ENCODE data around the gene CBX5. TPM values are rescaled to one million over a fixed set of nuclear protein-coding genes. Genes with fewer than 3 reads are reported as not detected.

The CBX5 gene
- total and polyA plus RNA-seq, 9 of the 15 experiments (the other 6 are each of a cell fraction or from before 2014, with no cell fraction given), result 32.6 to 102 (median 59.2) TPM

DNA sequence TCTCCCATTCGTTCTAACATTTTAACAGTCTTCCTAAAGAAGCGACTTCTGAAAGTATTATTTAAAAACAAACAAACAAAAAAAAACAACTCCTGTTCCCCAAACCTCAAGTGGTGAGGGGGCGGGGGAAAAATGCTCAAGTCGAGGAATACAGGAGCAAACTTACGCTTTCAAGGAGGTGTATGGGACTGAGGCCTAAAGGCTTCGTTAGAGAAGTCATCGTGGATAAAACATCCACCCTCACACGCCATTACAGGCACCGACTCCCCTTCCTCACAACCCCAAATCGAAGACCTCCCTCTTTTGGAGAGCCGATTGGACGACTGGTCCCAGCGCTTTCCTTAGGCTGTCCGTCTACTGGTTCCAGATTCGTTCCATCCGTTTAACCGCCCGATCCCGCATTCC, 693 bp downstream of the CBX5 start (continued):
- TF ChIP-seq ZNF407 (IDR thresholded peaks at IDR 0.05; ENCODE audit: low read depth), result no peak
- peak; percentile 54 for TF ChIP-seq POLR2B (IDR thresholded peaks at IDR 0.05; ENCODE audit: low read depth, partially characterized antibody)
- no peak for TF ChIP-seq NR2C2 (CRISPR knock-in tag; IDR thresholded peaks at IDR 0.05)
- no peak for TF ChIP-seq NR2C2 (tag; IDR thresholded peaks at IDR 0.05)
- no peak for TF ChIP-seq MIER1 (IDR thresholded peaks at IDR 0.05; ENCODE audit: low read depth)
- TF ChIP-seq FOXK2 (conservative IDR thresholded peaks at IDR 0.05 in 1 of 2, IDR thresholded peaks at IDR 0.05 in 1 of 2; ENCODE audit: low read depth in 2 of 2), result no peak
- TF ChIP-seq, protein P1, sequence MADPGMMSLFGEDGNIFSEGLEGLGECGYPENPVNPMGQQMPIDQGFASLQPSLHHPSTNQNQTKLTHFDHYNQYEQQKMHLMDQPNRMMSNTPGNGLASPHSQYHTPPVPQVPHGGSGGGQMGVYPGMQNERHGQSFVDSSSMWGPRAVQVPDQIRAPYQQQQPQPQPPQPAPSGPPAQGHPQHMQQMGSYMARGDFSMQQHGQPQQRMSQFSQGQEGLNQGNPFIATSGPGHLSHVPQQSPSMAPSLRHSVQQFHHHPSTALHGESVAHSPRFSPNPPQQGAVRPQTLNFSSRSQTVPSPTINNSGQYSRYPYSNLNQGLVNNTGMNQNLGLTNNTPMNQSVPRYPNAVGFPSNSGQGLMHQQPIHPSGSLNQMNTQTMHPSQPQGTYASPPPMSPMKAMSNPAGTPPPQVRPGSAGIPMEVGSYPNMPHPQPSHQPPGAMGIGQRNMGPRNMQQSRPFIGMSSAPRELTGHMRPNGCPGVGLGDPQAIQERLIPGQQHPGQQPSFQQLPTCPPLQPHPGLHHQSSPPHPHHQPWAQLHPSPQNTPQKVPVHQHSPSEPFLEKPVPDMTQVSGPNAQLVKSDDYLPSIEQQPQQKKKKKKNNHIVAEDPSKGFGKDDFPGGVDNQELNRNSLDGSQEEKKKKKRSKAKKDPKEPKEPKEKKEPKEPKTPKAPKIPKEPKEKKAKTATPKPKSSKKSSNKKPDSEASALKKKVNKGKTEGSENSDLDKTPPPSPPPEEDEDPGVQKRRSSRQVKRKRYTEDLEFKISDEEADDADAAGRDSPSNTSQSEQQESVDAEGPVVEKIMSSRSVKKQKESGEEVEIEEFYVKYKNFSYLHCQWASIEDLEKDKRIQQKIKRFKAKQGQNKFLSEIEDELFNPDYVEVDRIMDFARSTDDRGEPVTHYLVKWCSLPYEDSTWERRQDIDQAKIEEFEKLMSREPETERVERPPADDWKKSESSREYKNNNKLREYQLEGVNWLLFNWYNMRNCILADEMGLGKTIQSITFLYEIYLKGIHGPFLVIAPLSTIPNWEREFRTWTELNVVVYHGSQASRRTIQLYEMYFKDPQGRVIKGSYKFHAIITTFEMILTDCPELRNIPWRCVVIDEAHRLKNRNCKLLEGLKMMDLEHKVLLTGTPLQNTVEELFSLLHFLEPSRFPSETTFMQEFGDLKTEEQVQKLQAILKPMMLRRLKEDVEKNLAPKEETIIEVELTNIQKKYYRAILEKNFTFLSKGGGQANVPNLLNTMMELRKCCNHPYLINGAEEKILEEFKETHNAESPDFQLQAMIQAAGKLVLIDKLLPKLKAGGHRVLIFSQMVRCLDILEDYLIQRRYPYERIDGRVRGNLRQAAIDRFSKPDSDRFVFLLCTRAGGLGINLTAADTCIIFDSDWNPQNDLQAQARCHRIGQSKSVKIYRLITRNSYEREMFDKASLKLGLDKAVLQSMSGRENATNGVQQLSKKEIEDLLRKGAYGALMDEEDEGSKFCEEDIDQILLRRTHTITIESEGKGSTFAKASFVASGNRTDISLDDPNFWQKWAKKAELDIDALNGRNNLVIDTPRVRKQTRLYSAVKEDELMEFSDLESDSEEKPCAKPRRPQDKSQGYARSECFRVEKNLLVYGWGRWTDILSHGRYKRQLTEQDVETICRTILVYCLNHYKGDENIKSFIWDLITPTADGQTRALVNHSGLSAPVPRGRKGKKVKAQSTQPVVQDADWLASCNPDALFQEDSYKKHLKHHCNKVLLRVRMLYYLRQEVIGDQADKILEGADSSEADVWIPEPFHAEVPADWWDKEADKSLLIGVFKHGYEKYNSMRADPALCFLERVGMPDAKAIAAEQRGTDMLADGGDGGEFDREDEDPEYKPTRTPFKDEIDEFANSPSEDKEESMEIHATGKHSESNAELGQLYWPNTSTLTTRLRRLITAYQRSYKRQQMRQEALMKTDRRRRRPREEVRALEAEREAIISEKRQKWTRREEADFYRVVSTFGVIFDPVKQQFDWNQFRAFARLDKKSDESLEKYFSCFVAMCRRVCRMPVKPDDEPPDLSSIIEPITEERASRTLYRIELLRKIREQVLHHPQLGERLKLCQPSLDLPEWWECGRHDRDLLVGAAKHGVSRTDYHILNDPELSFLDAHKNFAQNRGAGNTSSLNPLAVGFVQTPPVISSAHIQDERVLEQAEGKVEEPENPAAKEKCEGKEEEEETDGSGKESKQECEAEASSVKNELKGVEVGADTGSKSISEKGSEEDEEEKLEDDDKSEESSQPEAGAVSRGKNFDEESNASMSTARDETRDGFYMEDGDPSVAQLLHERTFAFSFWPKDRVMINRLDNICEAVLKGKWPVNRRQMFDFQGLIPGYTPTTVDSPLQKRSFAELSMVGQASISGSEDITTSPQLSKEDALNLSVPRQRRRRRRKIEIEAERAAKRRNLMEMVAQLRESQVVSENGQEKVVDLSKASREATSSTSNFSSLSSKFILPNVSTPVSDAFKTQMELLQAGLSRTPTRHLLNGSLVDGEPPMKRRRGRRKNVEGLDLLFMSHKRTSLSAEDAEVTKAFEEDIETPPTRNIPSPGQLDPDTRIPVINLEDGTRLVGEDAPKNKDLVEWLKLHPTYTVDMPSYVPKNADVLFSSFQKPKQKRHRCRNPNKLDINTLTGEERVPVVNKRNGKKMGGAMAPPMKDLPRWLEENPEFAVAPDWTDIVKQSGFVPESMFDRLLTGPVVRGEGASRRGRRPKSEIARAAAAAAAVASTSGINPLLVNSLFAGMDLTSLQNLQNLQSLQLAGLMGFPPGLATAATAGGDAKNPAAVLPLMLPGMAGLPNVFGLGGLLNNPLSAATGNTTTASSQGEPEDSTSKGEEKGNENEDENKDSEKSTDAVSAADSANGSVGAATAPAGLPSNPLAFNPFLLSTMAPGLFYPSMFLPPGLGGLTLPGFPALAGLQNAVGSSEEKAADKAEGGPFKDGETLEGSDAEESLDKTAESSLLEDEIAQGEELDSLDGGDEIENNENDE (IDR thresholded peaks at IDR 0.05; ENCODE audit: low read depth, low read length), result no peak
- no peak for TF ChIP-seq TAF9B (IDR thresholded peaks at IDR 0.05; ENCODE audit: partially characterized antibody)
- no peak for TF ChIP-seq FUS (optimal IDR thresholded peaks at IDR 0.05; ENCODE audit: low read depth, low read length)
- no peak for TF ChIP-seq MTA2 (IDR thresholded peaks at IDR 0.05; ENCODE audit: low read depth)
